LNCaP clone FGC (cell line): ENCODE measurements around the gene MGAT5.

Source experiments
- DNase-seq: peaks from one replicate; pipeline ENCODE4 v3.0.0-alpha.2; 2011; ENCODE audit warnings: low read depth
- H3K4me3 ChIP-seq: 2 replicates; pipeline ENCODE4 v1.5.1; 2011; ENCODE audit warnings: mild to moderate bottlenecking, low read depth, low read length, control low read depth
- TF ChIP-seq, protein P1 (sequence below): IDR thresholded peaks from 2 replicates; pipeline ENCODE4 v1.5.1; 2012; ENCODE audit warnings: mild to moderate bottlenecking; ENCODE audit not compliant: control insufficient read depth, insufficient read depth; ENCODE audit errors: extremely low read depth

MGAT5 gene

GRCh38 chr2:134295441-134295840 lies 41.6 kb downstream of the MGAT5 start:
- TF ChIP-seq, protein P1, sequence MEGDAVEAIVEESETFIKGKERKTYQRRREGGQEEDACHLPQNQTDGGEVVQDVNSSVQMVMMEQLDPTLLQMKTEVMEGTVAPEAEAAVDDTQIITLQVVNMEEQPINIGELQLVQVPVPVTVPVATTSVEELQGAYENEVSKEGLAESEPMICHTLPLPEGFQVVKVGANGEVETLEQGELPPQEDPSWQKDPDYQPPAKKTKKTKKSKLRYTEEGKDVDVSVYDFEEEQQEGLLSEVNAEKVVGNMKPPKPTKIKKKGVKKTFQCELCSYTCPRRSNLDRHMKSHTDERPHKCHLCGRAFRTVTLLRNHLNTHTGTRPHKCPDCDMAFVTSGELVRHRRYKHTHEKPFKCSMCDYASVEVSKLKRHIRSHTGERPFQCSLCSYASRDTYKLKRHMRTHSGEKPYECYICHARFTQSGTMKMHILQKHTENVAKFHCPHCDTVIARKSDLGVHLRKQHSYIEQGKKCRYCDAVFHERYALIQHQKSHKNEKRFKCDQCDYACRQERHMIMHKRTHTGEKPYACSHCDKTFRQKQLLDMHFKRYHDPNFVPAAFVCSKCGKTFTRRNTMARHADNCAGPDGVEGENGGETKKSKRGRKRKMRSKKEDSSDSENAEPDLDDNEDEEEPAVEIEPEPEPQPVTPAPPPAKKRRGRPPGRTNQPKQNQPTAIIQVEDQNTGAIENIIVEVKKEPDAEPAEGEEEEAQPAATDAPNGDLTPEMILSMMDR, result no peak
- DNase-seq, result no peak
- no peak overlapping the region for H3K4me3 ChIP-seq

DNA sequence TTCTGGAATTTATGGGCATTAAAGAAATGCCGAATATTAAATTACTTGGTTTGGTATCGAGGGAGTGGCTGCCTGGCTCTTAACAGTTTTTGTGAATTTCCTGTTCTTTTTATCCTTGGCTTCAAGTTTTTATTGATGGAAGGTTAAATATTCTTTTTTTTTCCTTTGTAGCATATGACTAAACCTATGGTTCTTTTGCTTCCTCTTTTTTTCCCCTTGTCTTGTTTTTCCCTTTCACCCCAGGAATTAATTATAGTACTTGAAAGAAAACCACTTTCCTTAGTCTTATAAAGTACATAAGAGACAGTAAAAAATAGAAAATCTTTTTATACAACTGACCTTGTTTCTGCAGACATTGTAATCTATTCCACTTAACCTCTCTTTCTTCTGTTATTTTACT lies 42.4 kb downstream of the MGAT5 start:
- H3K4me3 ChIP-seq, result no peak overlapping the region
- TF ChIP-seq, protein P1, result no peak
- no peak for DNase-seq

DNA sequence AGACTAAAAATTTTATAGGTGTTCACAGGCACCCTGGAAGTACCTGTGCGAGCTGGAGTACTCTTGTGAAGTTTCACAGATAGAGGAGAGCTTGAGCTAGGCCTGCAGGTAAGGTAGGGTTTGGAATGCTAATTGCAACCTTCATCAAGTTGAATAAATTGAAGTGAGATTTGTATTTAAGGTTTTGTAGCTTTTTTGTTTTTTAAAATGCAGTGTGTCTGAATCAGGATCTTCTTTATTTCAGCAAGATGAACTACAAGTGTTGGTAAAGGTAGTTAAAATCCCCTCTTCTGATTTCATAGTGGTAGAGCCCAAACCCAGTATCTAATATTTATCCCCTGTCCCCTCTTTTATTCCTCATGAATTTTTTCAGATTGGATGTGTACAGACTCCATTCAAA lies 45.5 kb downstream of the MGAT5 start:
- TF ChIP-seq, protein P1, result no peak
- H3K4me3 ChIP-seq, result no peak overlapping the region
- no peak for DNase-seq

GRCh38 chr2:134300585-134300984 lies 46.7 kb downstream of the MGAT5 start:
- DNase-seq, result no peak
- H3K4me3 ChIP-seq, result no peak overlapping the region
- TF ChIP-seq, protein P1, result no peak

DNA sequence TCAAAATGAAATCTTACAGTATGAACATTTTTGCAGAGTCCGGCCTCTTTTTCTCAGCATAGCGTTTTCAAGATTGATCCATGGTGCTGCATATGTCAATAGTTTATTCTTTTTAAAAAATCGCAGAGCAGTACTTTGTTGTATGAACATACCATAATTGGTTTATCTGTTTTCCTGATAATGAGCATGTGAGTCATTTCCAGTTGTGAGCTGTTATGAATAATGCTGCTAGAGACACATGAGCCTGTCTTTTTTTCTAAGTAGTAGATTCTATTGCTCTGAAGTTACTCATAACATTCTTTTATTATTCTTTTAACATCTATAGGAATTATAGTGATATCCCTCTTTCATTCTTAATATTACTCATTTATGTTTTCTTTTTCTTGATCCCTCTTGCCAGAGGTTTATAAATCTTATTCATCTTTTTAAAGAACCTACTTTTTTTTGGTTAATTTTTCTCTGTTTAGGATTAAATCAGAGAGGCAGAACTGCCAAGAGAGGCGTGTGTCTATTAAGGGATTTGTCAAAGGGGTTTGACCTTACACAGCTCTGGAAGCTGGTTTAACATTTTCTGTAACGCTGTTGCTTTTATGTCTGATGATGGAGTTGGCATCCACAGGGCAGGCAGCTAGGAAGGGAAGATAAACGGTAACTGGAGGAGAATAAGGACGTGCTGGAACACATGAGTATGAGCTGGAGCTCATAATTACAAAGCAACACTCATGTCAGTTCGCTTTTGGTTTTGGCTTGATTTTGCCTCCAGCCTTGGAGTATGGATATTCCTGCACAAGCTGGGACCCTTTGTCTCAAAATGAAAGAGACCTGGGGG lies 47.4 kb downstream of the MGAT5 start:
- TF ChIP-seq, protein P1, result no peak
- DNase-seq, result no peak
- H3K4me3 ChIP-seq, result no peak overlapping the region

- TF ChIP-seq, protein P1, result no peak
- no peak for DNase-seq
- no peak overlapping the region for H3K4me3 ChIP-seq
Observed at GRCh38 chr2:134301928-134302260, 48.0 kb downstream of the MGAT5 start.
